ENCODE measurements around the gene MAP3K5.

MAP3K5 gene

GRCh38 chr6:136576821-136577220 lies 215.5 kb downstream of the MAP3K5 start:
- H3K4me3 ChIP-seq (ENCODE audit: low read depth, low read length) = no peak overlapping the region
- DNase-seq (ENCODE audit: low read depth) = no peak
- in situ Hi-C loops (cut with HindIII; ENCODE audit: low sequenced_read_pairs) = no loop called here
- no peak for TF ChIP-seq CTCF (IDR thresholded peaks at IDR 0.05; ENCODE audit: low read depth, low read length, missing control alignments)

- no peak for TF ChIP-seq CTCF (IDR thresholded peaks at IDR 0.05; ENCODE audit: low read depth, low read length, missing control alignments)
These were observed 220.8 kb downstream of the MAP3K5 start for GRCh38 chr6:136571496-136571895.

GRCh38 chr6:136571065-136571464 lies 221.2 kb downstream of the MAP3K5 start:
- TF ChIP-seq CTCF (IDR thresholded peaks at IDR 0.05; ENCODE audit: low read depth, low read length, missing control alignments) = no peak
- H3K4me3 ChIP-seq (ENCODE audit: low read depth, low read length) = no peak overlapping the region
- in situ Hi-C loops (cut with HindIII; ENCODE audit: low sequenced_read_pairs) = no loop called here
- no peak for DNase-seq (ENCODE audit: low read depth)

More at GRCh38 chr6:136571496-136571895, 220.8 kb downstream of the MAP3K5 start:
- in situ Hi-C loops (cut with HindIII; ENCODE audit: low sequenced_read_pairs) = no loop called here
- H3K4me3 ChIP-seq (ENCODE audit: low read depth, low read length) = no peak overlapping the region
- no peak for DNase-seq (ENCODE audit: low read depth)

GRCh38 chr6:136568129-136568528 lies 224.1 kb downstream of the MAP3K5 start:
- H3K4me3 ChIP-seq (ENCODE audit: low read depth, low read length) = no peak overlapping the region

GRCh38 chr6:136567688-136568087 lies 224.6 kb downstream of the MAP3K5 start:
- TF ChIP-seq CTCF (IDR thresholded peaks at IDR 0.05; ENCODE audit: low read depth, low read length, missing control alignments) = no peak
- H3K4me3 ChIP-seq (ENCODE audit: low read depth, low read length) = no peak overlapping the region
- no peak for DNase-seq (ENCODE audit: low read depth)
- in situ Hi-C loops (cut with HindIII; ENCODE audit: low sequenced_read_pairs) = no loop called here

More at GRCh38 chr6:136568129-136568528, 224.1 kb downstream of the MAP3K5 start:
- DNase-seq (ENCODE audit: low read depth) = no peak
- in situ Hi-C loops (cut with HindIII; ENCODE audit: low sequenced_read_pairs) = no loop called here
- no peak for TF ChIP-seq CTCF (IDR thresholded peaks at IDR 0.05; ENCODE audit: low read depth, low read length, missing control alignments)

- in situ Hi-C loops (cut with HindIII; ENCODE audit: low sequenced_read_pairs) = no loop called here
- DNase-seq (ENCODE audit: low read depth) = no peak
- H3K4me3 ChIP-seq (ENCODE audit: low read depth, low read length) = no peak overlapping the region
- no peak for TF ChIP-seq CTCF (IDR thresholded peaks at IDR 0.05; ENCODE audit: low read depth, low read length, missing control alignments)
These were observed 225.4 kb downstream of the MAP3K5 start for GRCh38 chr6:136566851-136567250.

GRCh38 chr6:136566007-136566487 lies 226.2 kb downstream of the MAP3K5 start:
- no peak for DNase-seq (ENCODE audit: low read depth)
- no peak overlapping the region for H3K4me3 ChIP-seq (ENCODE audit: low read depth, low read length)
- no peak for TF ChIP-seq CTCF (IDR thresholded peaks at IDR 0.05; ENCODE audit: low read depth, low read length, missing control alignments)
- in situ Hi-C loops (cut with HindIII; ENCODE audit: low sequenced_read_pairs) = no loop called here
